Kidney (tissue), 14 donors: ENCODE data around the gene PGM1. TPM values are rescaled to one million over a fixed set of nuclear protein-coding genes. Genes with fewer than 3 reads are reported as not detected.
A peak's percentile ranks its signal among the peaks of the same experiment; 100 is the strongest.

ENCODE experiments used
- DNase-seq, 5 donors: peaks; one replicate each; pipeline ENCODE4 v3.0.0-alpha.2; 2013 to 2020
- FAIRE-seq: peaks from 2 replicates; lab custom pipeline; 2012; peaks lifted over from hg19 to GRCh38; lab: Jason Lieb, UNC
- H3K27ac ChIP-seq, 2 donors: one replicate each; pipeline ENCODE4 v1.7.0; 2013; ENCODE audit warnings: low read depth in 2 of 2, low read length in 2 of 2, inconsistent platforms in 1 of 2
- H3K27me3 ChIP-seq: one replicate; pipeline ENCODE4 v1.7.1; 2013; ENCODE audit warnings: low read length, inconsistent platforms; ENCODE audit not compliant: control insufficient read depth, insufficient read depth
- H3K36me3 ChIP-seq, 3 donors: one replicate each; pipeline versions ENCODE4 v1.7.0 to v1.7.1; 2013; ENCODE audit warnings: low read length in 3 of 3, control low read depth in 1 of 3, inconsistent platforms in 1 of 3; ENCODE audit not compliant: insufficient read depth in 3 of 3, control insufficient read depth in 2 of 3
- H3K4me1 ChIP-seq, 3 donors: one replicate each; pipeline versions ENCODE4 v1.7.0 to v1.7.1; 2013; ENCODE audit warnings: low read length in 3 of 3, inconsistent platforms in 1 of 3, low read depth in 1 of 3; ENCODE audit not compliant: control insufficient read depth in 2 of 3, insufficient read depth in 2 of 3
- H3K4me3 ChIP-seq, 3 donors: one replicate each; pipeline versions ENCODE4 v1.7.0 to v1.8.1; 2013; ENCODE audit warnings: low read length in 3 of 3, control low read depth in 1 of 3, inconsistent platforms in 1 of 3
- H3K9ac ChIP-seq, 3 donors: one replicate each; pipeline versions ENCODE4 v1.7.0 to v1.7.1; 2013; ENCODE audit warnings: low read length in 3 of 3, control low read depth in 1 of 3, inconsistent platforms in 1 of 3
- H3K9me3 ChIP-seq, 3 donors: one replicate each; pipeline versions ENCODE4 v1.7.0 to v1.7.1; 2013; ENCODE audit warnings: low read length in 3 of 3, control low read depth in 1 of 3, inconsistent platforms in 1 of 3; ENCODE audit not compliant: control insufficient read depth in 2 of 3, insufficient read depth in 1 of 3
- CTCF ChIP-seq: IDR thresholded peaks from 3 replicates; pipeline ENCODE4 v1.5.1; 2012; ENCODE audit warnings: mild to moderate bottlenecking, moderate library complexity, borderline replicate concordance; ENCODE audit not compliant: insufficient read depth; ENCODE audit errors: extremely low read depth
- intact Hi-C: fragments of 100-400 bp; cut with DNase I; formaldehyde crosslinking; loops from one replicate; pipeline ENCODE4 v1.11.1; 2022
- polyA plus RNA-seq: library from polyadenylated mRNA; stranded (reverse); fragments of 350-450 nt; fragmentation: Illumina TruSeq; extraction: RNeasy Lipid Tissue Mini Kit (QIAGEN cat#74804); gene quantifications from one replicate; pipeline ENCODE4 v1.2.3, GENCODE V29; 2014; ENCODE audit warnings: low read depth, low replicate concordance; ENCODE audit not compliant: insufficient read depth
- total RNA-seq: library from RNA; stranded (reverse); fragmentation: NEBNext Ultra II Directional; extraction: Animal tissue kit (Norgen Biotek cat#: 25700); gene quantifications from one replicate; pipeline ENCODE4 v1.2.1, GENCODE V29; 2021
- donor health status: control.
- donor health status: control.
- donor health status: control.
- donor health status: control.
- donor health status: control.
- donor health status: DM: yes; HTN: yes; CAD: no.
- donor health status: Normal renal cell carcinoma (clear cell type).

Gene PGM1
- total and polyA plus RNA-seq, 2 donors from 2014 or later: 40.3 to 59.3 TPM

- FAIRE-seq: no peak
- H3K4me1 ChIP-seq: peaks cover 0 to 7% (median 0%) of the 10 kb centered on the region in 3 donors
Measured at GRCh38 chr1:63638875-63639274, 45.7 kb downstream of the PGM1 start.

GRCh38 chr1:63640633-63641567 lies 47.7 kb downstream of the PGM1 start:
- Histone ChIP-seq H3K4me1 (peaks cover 0 to 7% (median 3%) of the 10 kb centered on the region in 3 donors), H3K4me3 (no peak overlapping the region), H3K9me3 (no peaks in the 10 kb centered on the region), H3K36me3 (peaks cover 0 to 12% (median 9%) of the 10 kb centered on the region in 3 donors), H3K9ac (no peak overlapping the region), H3K27me3 (no peaks in the 10 kb centered on the region), H3K27ac (no peak overlapping the region)
- intact Hi-C loops: no loop called here
- peak; percentile 52 for FAIRE-seq
- TF ChIP-seq CTCF: no peak
- peak in 2 of 5 donors; percentile 51 to 81 for DNase-seq

More at GRCh38 chr1:63638875-63639274, 45.7 kb downstream of the PGM1 start:
- Histone ChIP-seq H3K27me3 (no peaks in the 10 kb centered on the region), H3K4me3 (no peak overlapping the region), H3K9ac (no peak overlapping the region), H3K9me3 (no peaks in the 10 kb centered on the region), H3K27ac (no peak overlapping the region), H3K36me3 (peaks cover 0 to 12% (median 9%) of the 10 kb centered on the region in 3 donors)
- intact Hi-C loops: no loop called here
- no peak for TF ChIP-seq CTCF
- peak in 2 of 5 donors; percentile 55 to 79 for DNase-seq

- H3K27ac ChIP-seq: no peak overlapping the region
- H3K27me3 ChIP-seq: no peaks in the 10 kb centered on the region
- H3K9me3 ChIP-seq: no peaks in the 10 kb centered on the region
- DNase-seq: no peak
- H3K4me1 ChIP-seq: peaks cover 0 to 7% (median 3%) of the 10 kb centered on the region in 3 donors
- no peak for FAIRE-seq
- no peak for TF ChIP-seq CTCF
- no peak overlapping the region for H3K9ac ChIP-seq
- peaks cover 0 to 12% (median 5%) of the 10 kb centered on the region in 3 donors for H3K36me3 ChIP-seq
- no peak overlapping the region for H3K4me3 ChIP-seq
- intact Hi-C loops: no loop called here
Measured at GRCh38 chr1:63641615-63642014, 48.4 kb downstream of the PGM1 start.
